ENCODE data around the gene NRCAM. TPM values are rescaled to one million over a fixed set of nuclear protein-coding genes. Genes with fewer than 3 reads are reported as not detected.

NRCAM gene
- total and polyA plus RNA-seq, 12 donors = 71.6 to 222 (median 148) TPM

- H3K9me3 ChIP-seq (replicated peaks in 1 of 3) = no peaks in the 10 kb centered on the region
- DNase-seq = no peak
Observed at GRCh38 chr7:108101759-108102158, 354.5 kb downstream of the NRCAM start.

GRCh38 chr7:108099713-108100112 is 356.5 kb downstream of the NRCAM start:
- Histone ChIP-seq H3K36me3 (replicated peaks in 1 of 2) (no peaks in the 10 kb centered on the region), H3K27me3 (no peaks in the 10 kb centered on the region), H3K9me3 (replicated peaks in 1 of 3) (no peaks in the 10 kb centered on the region), H3K4me1 (replicated peaks in 1 of 2) (peaks cover 0 to 3% of the 10 kb centered on the region in 2 donors), H3K27ac (no peak overlapping the region), H3K4me3 (no peak overlapping the region)
- TF ChIP-seq POLR2A (IDR thresholded peaks at IDR 0.05) = no peak
- TF ChIP-seq CTCF (IDR thresholded peaks at IDR 0.05) = no peak
- intact Hi-C loops (cut with DNase I) = no loop called here
- DNase-seq = no peak
- WGBS, 4 donors = 69 to 85% (median 79%) methylated on average over 1 of the region's 1 CpG

More at GRCh38 chr7:108101759-108102158, 354.5 kb downstream of the NRCAM start:
- Histone ChIP-seq H3K4me3 (no peak overlapping the region), H3K4me1 (replicated peaks in 1 of 2) (no peaks in the 10 kb centered on the region), H3K27me3 (no peaks in the 10 kb centered on the region), H3K27ac (no peak overlapping the region), H3K36me3 (replicated peaks in 1 of 2) (no peaks in the 10 kb centered on the region)
- intact Hi-C loops (cut with DNase I) = no loop called here
- TF ChIP-seq POLR2A (IDR thresholded peaks at IDR 0.05) = no peak
- no peak for TF ChIP-seq CTCF (IDR thresholded peaks at IDR 0.05)
- WGBS, 4 donors = 92 to 97% (median 94%) methylated on average over 3 of the region's 3 CpGs

- no peak overlapping the region for H3K4me3 ChIP-seq
- TF ChIP-seq POLR2A (IDR thresholded peaks at IDR 0.05) = no peak
- TF ChIP-seq CTCF (IDR thresholded peaks at IDR 0.05) = peak in 4 of 6 experiments; percentile 35 to 40 (median 36)
- H3K27ac ChIP-seq = no peak overlapping the region
- intact Hi-C loops (cut with DNase I) = no loop called here
- no peaks in the 10 kb centered on the region for H3K9me3 ChIP-seq (replicated peaks in 1 of 3)
- no peaks in the 10 kb centered on the region for H3K27me3 ChIP-seq
- H3K4me1 ChIP-seq (replicated peaks in 1 of 2) = peaks cover 0 to 5% of the 10 kb centered on the region in 2 donors
- WGBS, 4 donors = 72 to 79% (median 77%) methylated on average over 7 of the region's 7 CpGs
- peak in 1 of 7 donors; percentile 19 for DNase-seq
- no peaks in the 10 kb centered on the region for H3K36me3 ChIP-seq (replicated peaks in 1 of 2)
Observed at GRCh38 chr7:108097703-108098102, 358.5 kb downstream of the NRCAM start.

Other genes with a start within 250 kb of the NRCAM start
- gene PNPLA8, start 69.7 kb upstream of the NRCAM start, total RNA-seq = 10 to 100 TPM; 30.7 to 79.0 (median 54.0) TPM
- gene PNPLA8, start 69.7 kb upstream of the NRCAM start, polyA plus RNA-seq = 100 to 1,000 TPM in 1 of 3 donors, 10 to 100 TPM in 2; 17.9 to 131 (median 26.1) TPM
- 10 to 100 TPM; 16.6 to 35.6 (median 28.0) TPM for gene THAP5, start 113.3 kb upstream of the NRCAM start, total RNA-seq
- 10 to 100 TPM in 1 of 3 donors, 1 to 10 TPM in 2; 5.9 to 58.3 (median 7.3) TPM for gene THAP5, start 113.3 kb upstream of the NRCAM start, polyA plus RNA-seq
- gene DNAJB9, start 113.4 kb upstream of the NRCAM start, total RNA-seq = 100 to 1,000 TPM in 1 of 9 donors, 10 to 100 TPM in 8; 21.6 to 157 (median 49.0) TPM
- 100 to 1,000 TPM in 1 of 3 donors, 1 to 10 TPM in 2; 8.4 to 175 (median 9.0) TPM for gene DNAJB9, start 113.4 kb upstream of the NRCAM start, polyA plus RNA-seq

Data from adrenal gland (tissue), 12 donors.